GM12878 (cell line): ENCODE data around the gene NFIX. TPM values are rescaled to one million over a fixed set of nuclear protein-coding genes. Genes with fewer than 3 reads are reported as not detected.
A peak's percentile ranks its signal among the peaks of the same experiment; 100 is the strongest.

Experiments
- ATAC-seq: fragments of 200-7000 bp; cut with Tn5 transposase; 3 replicates; pipeline ENCODE4 v1.9.1; 2020; ENCODE audit warnings: mild to moderate bottlenecking, moderate library complexity
- BruUV-seq: library from RNA; stranded (reverse); fragments of 400-500 nt; replicated peaks from 2 replicates; lab custom pipeline; 2021; lab: Mats Ljungman, UMichigan
- CTCF ChIA-PET: fragments of 300-600 bp; sonication (Branson Sonifier 250); formaldehyde crosslinking; extraction: SDS; loops from one replicate; lab custom pipeline; 2021; ENCODE audit warnings: inconsistent platforms; lab: Yijun Ruan, JAX
- POLR2A ChIA-PET: fragments of 350-600 bp; formaldehyde crosslinking; extraction: SDS; loops from one replicate; lab custom pipeline; 2021; ENCODE audit warnings: inconsistent platforms; lab: Charles Lee
- RAD21 ChIA-PET: fragments of 300-600 bp; sonication (Branson Sonifier 250); formaldehyde crosslinking; loops from one replicate; lab custom pipeline; 2023; ENCODE audit warnings: antibody characterized with exemption; ENCODE audit not compliant: unreplicated experiment; lab: Charles Lee
- SMC1A ChIA-PET: fragments of 300-600 bp; sonication (Branson Sonifier 250); formaldehyde crosslinking; loops from one replicate; lab custom pipeline; 2023; ENCODE audit not compliant: unreplicated experiment, uncharacterized antibody; lab: Charles Lee
- DNase-seq: peaks from one replicate; pipeline ENCODE4 v3.0.0-alpha.2; 2011; ENCODE audit warnings: low read depth, low spot score
- FAIRE-seq: peaks from 3 replicates; lab custom pipeline; 2011; peaks lifted over from hg19 to GRCh38; lab: Jason Lieb, UNC
- H2AFZ ChIP-seq: 2 replicates; pipeline ENCODE4 v1.6.0; 2011; ENCODE audit warnings: low read depth, low read length, control low read depth; ENCODE audit not compliant: control insufficient read depth
- H3K27ac ChIP-seq: 2 replicates; pipeline ENCODE4 v1.5.1; 2011; ENCODE audit warnings: control low read depth; ENCODE audit not compliant: control insufficient read depth, insufficient read depth
- H3K27me3 ChIP-seq, 2 experiments: replicated peaks in 1 of 2; 2 replicates each; pipeline versions ENCODE4 v1.6.0 to v1.6.1; 2011; ENCODE audit warnings: low read length in 1 of 2; ENCODE audit not compliant: control insufficient read depth in 2 of 2, insufficient read depth in 2 of 2
- H3K36me3 ChIP-seq, 2 experiments: 2 replicates each; pipeline ENCODE4 v1.5.1; 2011; ENCODE audit warnings: low read length in 1 of 2; ENCODE audit not compliant: control insufficient read depth in 2 of 2, insufficient read depth in 2 of 2
- H3K4me1 ChIP-seq: 2 replicates; pipeline ENCODE4 v1.6.1; 2011; ENCODE audit warnings: mild to moderate bottlenecking, low read length, moderate library complexity, mixed read lengths; ENCODE audit not compliant: control insufficient read depth, insufficient read depth
- H3K4me2 ChIP-seq: 2 replicates; pipeline ENCODE4 v1.6.0; 2011; ENCODE audit warnings: control low read depth; ENCODE audit not compliant: control insufficient read depth, insufficient read depth
- H3K4me3 ChIP-seq: fragments of 200-600 bp; sonication (generic); 2 replicates; pipeline ENCODE4 v1.5.1; 2016
- H3K79me2 ChIP-seq: 2 replicates; pipeline ENCODE4 v1.6.0; 2011; ENCODE audit warnings: low read length; ENCODE audit not compliant: control insufficient read depth, insufficient read depth
- H3K9ac ChIP-seq: 2 replicates; pipeline ENCODE4 v1.8.0; 2011; ENCODE audit warnings: low read length, control low read depth, mixed read lengths; ENCODE audit not compliant: control insufficient read depth, insufficient read depth
- H3K9me3 ChIP-seq: replicated peaks from 3 replicates; pipeline ENCODE4 v1.5.1; 2011; ENCODE audit warnings: mild to moderate bottlenecking, low read length; ENCODE audit not compliant: control insufficient read depth, insufficient read depth
- H4K20me1 ChIP-seq: 2 replicates; pipeline ENCODE4 v1.6.0; 2011; ENCODE audit not compliant: control insufficient read depth, insufficient read depth
- BRCA1 ChIP-seq: IDR thresholded peaks from 2 replicates; pipeline ENCODE4 v1.6.1; 2011; ENCODE audit warnings: low read depth, low read length, improper control_type of control experiment
- CEBPB ChIP-seq, 2 experiments: fragments of 150-350 bp in 1 of 2; IDR thresholded peaks; 2 replicates each; pipeline ENCODE4 v1.6.1; 2012 to 2014; ENCODE audit warnings: low read depth in 2 of 2, low read length in 2 of 2, borderline replicate concordance in 1 of 2, inconsistent platforms in 1 of 2
- GABPA ChIP-seq: IDR thresholded peaks from 2 replicates; pipeline ENCODE4 v1.6.1; 2014; ENCODE audit warnings: antibody characterized with exemption, low read depth, mild to moderate bottlenecking, inconsistent platforms
- HDGF ChIP-seq: fragments of 450-650 bp; IDR thresholded peaks from 2 replicates; pipeline ENCODE4 v1.6.1; 2016; ENCODE audit warnings: antibody characterized with exemption
- IKZF1 ChIP-seq: fragments of 450-650 bp; conservative IDR thresholded peaks from 2 replicates; pipeline ENCODE4 v1.6.1; 2017; ENCODE audit warnings: antibody characterized with exemption, mild to moderate bottlenecking
- MYC ChIP-seq: IDR thresholded peaks from 2 replicates; pipeline ENCODE4 v1.6.1; 2011; ENCODE audit warnings: mild to moderate bottlenecking, low read length, moderate library complexity, inconsistent platforms; ENCODE audit not compliant: insufficient read depth, insufficient replicate concordance, insufficient read length, severe bottlenecking
- TBL1XR1 ChIP-seq: IDR thresholded peaks from 2 replicates; pipeline ENCODE4 v1.6.1; 2012; ENCODE audit warnings: low read depth, low read length, improper control_type of control experiment
- ZNF622 ChIP-seq: fragments of 450-650 bp; IDR thresholded peaks from 2 replicates; pipeline ENCODE4 v1.6.1; 2017; ENCODE audit warnings: mild to moderate bottlenecking, inconsistent platforms
- WGBS: methylation state at CpG from one replicate; pipeline ENCODE4 v1.1.6; 2016; ENCODE audit warnings: low lambda C conversion rate; ENCODE audit not compliant: insufficient replicate concordance, insufficient coverage; ENCODE audit errors: missing lambda C conversion rate; 5-methylcytosine and 5-hydroxymethylcytosine counted together
- in situ Hi-C: fragments of 300-500 bp; cut with MboI; formaldehyde crosslinking; loops from 9 replicates; pipeline ENCODE4 v1.14.3; 2018; ENCODE audit warnings: mixed read lengths
- intact Hi-C: fragments of 100-400 bp; cut with micrococcal nuclease; formaldehyde crosslinking; loops from one replicate; pipeline ENCODE4 v1.14.2; 2022; ENCODE audit not compliant: unreplicated experiment
- polyA plus RNA-seq, 11 experiments: library from polyadenylated mRNA; depleted of rRNA in 4 of 11; unstranded in 6 of 11; stranded (reverse) in 5 of 11; fragments of >200 nt; fragmentation: Nextera tagmentation in 4 of 11; fragmentation: Illumina TruSeq in 1 of 11; extraction: Ambion mirVana in 4 of 11; extraction: Trizol in 1 of 11; gene quantifications; 1 replicate in 1 of 11; 2 replicates in 10 of 11; pipeline versions ENCODE4 v1.2.1 to v1.2.3, GENCODE V29; 2011 to 2016; ENCODE audit warnings: inconsistent platforms in 2 of 11, missing spikeins in 2 of 11, low read depth in 1 of 11
- total RNA-seq, 4 experiments: library from RNA; depleted of rRNA in 3 of 4; stranded (reverse); fragments of >200 nt in 3 of 4; fragmentation: Illumina TruSeq in 1 of 4; extraction: Trizol in 1 of 4; gene quantifications; 2 replicates each; pipeline versions ENCODE4 v1.2.1 to v1.2.3, GENCODE V29; 2013 to 2021
- TF ChIP-seq, protein P1 (sequence below): fragments of 450-650 bp; IDR thresholded peaks from 2 replicates; pipeline ENCODE4 v1.6.1; 2018; ENCODE audit warnings: mild to moderate bottlenecking, low read depth, moderate library complexity; ENCODE audit not compliant: partially characterized antibody
- TF ChIP-seq, protein P2 (sequence below): fragments of 450-650 bp; formaldehyde crosslinking; IDR thresholded peaks from 2 replicates; pipeline ENCODE4 v1.4.0; 2020; ENCODE audit warnings: mild to moderate bottlenecking, moderate library complexity
- TF ChIP-seq, protein P3 (sequence below): IDR thresholded peaks from 2 replicates; pipeline ENCODE4 v1.6.1; 2012; ENCODE audit warnings: low read depth, low read length, improper control_type of control experiment

NFIX gene
- total and polyA plus RNA-seq, 10 of the 15 experiments (the other 5 are each of a cell fraction or from before 2014, with no cell fraction given): 0.02 to 2.2 (median 0.28) TPM

DNA sequence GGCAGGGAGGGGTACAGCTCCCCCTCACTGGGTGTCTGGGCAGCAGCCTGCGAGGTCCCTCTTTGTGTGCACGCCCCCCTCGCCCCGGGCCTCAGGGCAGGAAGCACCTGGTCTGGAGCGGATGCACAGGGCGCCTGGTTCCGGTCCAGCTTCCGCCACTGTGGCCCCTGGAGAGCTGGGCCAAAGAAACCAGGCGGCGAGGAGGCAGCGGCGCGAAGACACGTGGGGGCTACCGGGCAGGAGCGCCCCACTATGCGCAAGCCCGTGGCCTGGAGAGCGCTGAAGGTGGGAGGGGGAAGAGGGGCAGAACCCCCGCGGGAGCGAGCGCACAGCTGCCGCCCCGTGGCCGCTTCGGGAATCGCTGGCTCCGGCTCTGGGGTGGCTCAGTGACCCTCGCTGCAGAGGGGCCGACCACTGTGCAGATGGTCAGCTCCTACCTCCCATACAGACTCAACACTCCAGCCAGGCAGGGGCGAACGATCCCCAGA lies 109.1 kb downstream of the NFIX start:
- no peak for DNase-seq
- peak overlapping the region; percentile 81 for H3K4me2 ChIP-seq
- BruUV-seq: no TSS peak
- H2AFZ ChIP-seq: peak overlapping the region; percentile 40
- peaks cover 5% of the 10 kb centered on the region; the same call in 1 of the 2 replicates for H3K79me2 ChIP-seq
- POLR2A ChIA-PET: interaction anchor here (2.3 kb wide), 1 partner anchor 13 kb away, joined by 7 read pairs; the partner anchor contains the start of genes NACC1 and TRMT1
- peak; percentile 45 for ATAC-seq
- intact Hi-C loops (loop anchor here (5.0 kb wide), 2 partner anchors 48 to 158 kb away; partner anchors contain the start of genes IER2 and STX10), in situ Hi-C loops (no loop called here)
- peak overlapping the region; percentile 68 for H3K9ac ChIP-seq
- peaks cover 2 to 3% of the 10 kb centered on the region in 2 experiments; a peak in 2 of 4 replicates for H3K36me3 ChIP-seq
- peak overlapping the region; percentile 90 for H3K27ac ChIP-seq
- H3K27me3 ChIP-seq: no peaks in the 10 kb centered on the region
- SMC1A ChIA-PET: interaction anchor here (0.9 to 2.0 kb wide), 4 partner anchors 13 to 40 kb away, joined by 3 to 6 read pairs (median 4); partner anchors contain the start of gene NACC1
- CTCF ChIA-PET: interaction anchor here (0.8 to 3.8 kb wide), 14 partner anchors 9 to 240 kb away, joined by 3 to 13 read pairs (median 4); partner anchors contain the start of genes IER2 and STX10
- H3K9me3 ChIP-seq: no peaks in the 10 kb centered on the region; the same call in 2 of the 3 replicates
- under 1% methylated on average over 33 of the region's 33 CpGs for WGBS
- RAD21 ChIA-PET: interaction anchor here (0.5 to 3.3 kb wide), 8 partner anchors 10 to 1026 kb away, joined by 3 to 18 read pairs (median 3); partner anchors contain the start of gene NACC1
- peaks cover 41% of the 10 kb centered on the region for H3K4me1 ChIP-seq
- peak overlapping the region; percentile 61 for H3K4me3 ChIP-seq
- FAIRE-seq: no peak
- H4K20me1 ChIP-seq: no peaks in the 10 kb centered on the region
- TF ChIP-seq HDGF: 0 out of 2 replicates have a peak, but pooled peaks have one; percentile 17
- TF ChIP-seq BRCA1: no peak
- TF ChIP-seq ZNF622: no peak
- no peak for TF ChIP-seq TBL1XR1
- peak; percentile 55 for TF ChIP-seq MYC
- TF ChIP-seq IKZF1: peak; percentile 79
- no peak for TF ChIP-seq CEBPB (IDR thresholded peaks at IDR 0.05; ENCODE audit: borderline replicate concordance in 1 of 2, low read depth in 2 of 2, low read length in 2 of 2)
- TF ChIP-seq GABPA: peak; percentile 76
- TF ChIP-seq, protein P1, sequence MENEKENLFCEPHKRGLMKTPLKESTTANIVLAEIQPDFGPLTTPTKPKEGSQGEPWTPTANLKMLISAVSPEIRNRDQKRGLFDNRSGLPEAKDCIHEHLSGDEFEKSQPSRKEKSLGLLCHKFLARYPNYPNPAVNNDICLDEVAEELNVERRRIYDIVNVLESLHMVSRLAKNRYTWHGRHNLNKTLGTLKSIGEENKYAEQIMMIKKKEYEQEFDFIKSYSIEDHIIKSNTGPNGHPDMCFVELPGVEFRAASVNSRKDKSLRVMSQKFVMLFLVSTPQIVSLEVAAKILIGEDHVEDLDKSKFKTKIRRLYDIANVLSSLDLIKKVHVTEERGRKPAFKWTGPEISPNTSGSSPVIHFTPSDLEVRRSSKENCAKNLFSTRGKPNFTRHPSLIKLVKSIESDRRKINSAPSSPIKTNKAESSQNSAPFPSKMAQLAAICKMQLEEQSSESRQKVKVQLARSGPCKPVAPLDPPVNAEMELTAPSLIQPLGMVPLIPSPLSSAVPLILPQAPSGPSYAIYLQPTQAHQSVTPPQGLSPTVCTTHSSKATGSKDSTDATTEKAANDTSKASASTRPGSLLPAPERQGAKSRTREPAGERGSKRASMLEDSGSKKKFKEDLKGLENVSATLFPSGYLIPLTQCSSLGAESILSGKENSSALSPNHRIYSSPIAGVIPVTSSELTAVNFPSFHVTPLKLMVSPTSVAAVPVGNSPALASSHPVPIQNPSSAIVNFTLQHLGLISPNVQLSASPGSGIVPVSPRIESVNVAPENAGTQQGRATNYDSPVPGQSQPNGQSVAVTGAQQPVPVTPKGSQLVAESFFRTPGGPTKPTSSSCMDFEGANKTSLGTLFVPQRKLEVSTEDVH: no peak
- TF ChIP-seq, protein P2, sequence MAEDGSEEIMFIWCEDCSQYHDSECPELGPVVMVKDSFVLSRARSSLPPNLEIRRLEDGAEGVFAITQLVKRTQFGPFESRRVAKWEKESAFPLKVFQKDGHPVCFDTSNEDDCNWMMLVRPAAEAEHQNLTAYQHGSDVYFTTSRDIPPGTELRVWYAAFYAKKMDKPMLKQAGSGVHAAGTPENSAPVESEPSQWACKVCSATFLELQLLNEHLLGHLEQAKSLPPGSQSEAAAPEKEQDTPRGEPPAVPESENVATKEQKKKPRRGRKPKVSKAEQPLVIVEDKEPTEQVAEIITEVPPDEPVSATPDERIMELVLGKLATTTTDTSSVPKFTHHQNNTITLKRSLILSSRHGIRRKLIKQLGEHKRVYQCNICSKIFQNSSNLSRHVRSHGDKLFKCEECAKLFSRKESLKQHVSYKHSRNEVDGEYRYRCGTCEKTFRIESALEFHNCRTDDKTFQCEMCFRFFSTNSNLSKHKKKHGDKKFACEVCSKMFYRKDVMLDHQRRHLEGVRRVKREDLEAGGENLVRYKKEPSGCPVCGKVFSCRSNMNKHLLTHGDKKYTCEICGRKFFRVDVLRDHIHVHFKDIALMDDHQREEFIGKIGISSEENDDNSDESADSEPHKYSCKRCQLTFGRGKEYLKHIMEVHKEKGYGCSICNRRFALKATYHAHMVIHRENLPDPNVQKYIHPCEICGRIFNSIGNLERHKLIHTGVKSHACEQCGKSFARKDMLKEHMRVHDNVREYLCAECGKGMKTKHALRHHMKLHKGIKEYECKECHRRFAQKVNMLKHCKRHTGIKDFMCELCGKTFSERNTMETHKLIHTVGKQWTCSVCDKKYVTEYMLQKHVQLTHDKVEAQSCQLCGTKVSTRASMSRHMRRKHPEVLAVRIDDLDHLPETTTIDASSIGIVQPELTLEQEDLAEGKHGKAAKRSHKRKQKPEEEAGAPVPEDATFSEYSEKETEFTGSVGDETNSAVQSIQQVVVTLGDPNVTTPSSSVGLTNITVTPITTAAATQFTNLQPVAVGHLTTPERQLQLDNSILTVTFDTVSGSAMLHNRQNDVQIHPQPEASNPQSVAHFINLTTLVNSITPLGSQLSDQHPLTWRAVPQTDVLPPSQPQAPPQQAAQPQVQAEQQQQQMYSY (CRISPR knock-in tag): no peak
- TF ChIP-seq, protein P3, sequence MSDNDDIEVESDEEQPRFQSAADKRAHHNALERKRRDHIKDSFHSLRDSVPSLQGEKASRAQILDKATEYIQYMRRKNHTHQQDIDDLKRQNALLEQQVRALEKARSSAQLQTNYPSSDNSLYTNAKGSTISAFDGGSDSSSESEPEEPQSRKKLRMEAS: peak; percentile 39; the same call in 1 of the 2 replicates
